ENCODE results near the gene GTF2A2. TPM values are rescaled to one million over a fixed set of nuclear protein-coding genes. Genes with fewer than 3 reads are reported as not detected.

GTF2A2 gene
- total and polyA plus RNA-seq, 10 of the 15 experiments (the other 5 are each of a cell fraction or from before 2014, with no cell fraction given): 89.2 to 565 (median 137) TPM

GRCh38 chr15:59609730-59610712 is 47.3 kb downstream of the GTF2A2 start:
- in situ Hi-C loops (cut with MboI) (no loop called here), intact Hi-C loops (cut with micrococcal nuclease; ENCODE audit: unreplicated experiment) (no loop called here)
- TF ChIP-seq YY1 (IDR thresholded peaks at IDR 0.05; ENCODE audit: low read depth, low read length) (no peak), ETV6 (conservative IDR thresholded peaks at IDR 0.05 in 1 of 2, IDR thresholded peaks at IDR 0.05 in 1 of 2; ENCODE audit: borderline replicate concordance in 1 of 2, low read depth in 1 of 2) (peak in 1 of 2 experiments; percentile 43; a peak in 1 of 4 replicates)
- no peak overlapping the region for H3K9ac ChIP-seq (ENCODE audit: control insufficient read depth, insufficient read depth, low read length)
- RAD21 ChIA-PET (ENCODE audit: unreplicated experiment): no interaction called here
- H4K20me1 ChIP-seq (ENCODE audit: control insufficient read depth, insufficient read depth): no peaks in the 10 kb centered on the region
- no peaks in the 10 kb centered on the region for H3K27me3 ChIP-seq (replicated peaks in 1 of 2; ENCODE audit: control insufficient read depth in 2 of 2, insufficient read depth in 2 of 2, low read length in 1 of 2)
- no peak overlapping the region for H3K4me2 ChIP-seq (ENCODE audit: control insufficient read depth, insufficient read depth)
- ATAC-seq (no peak), DNase-seq (ENCODE audit: low read depth, low spot score) (no peak), FAIRE-seq (no peak)
- CTCF ChIA-PET: no interaction called here
- H3K79me2 ChIP-seq (ENCODE audit: control insufficient read depth, insufficient read depth, low read length): no peaks in the 10 kb centered on the region
- POLR2A ChIA-PET: no interaction called here
- SMC1A ChIA-PET (ENCODE audit: uncharacterized antibody, unreplicated experiment): no interaction called here
- no peak overlapping the region for H3K27ac ChIP-seq (ENCODE audit: control insufficient read depth, insufficient read depth)
- WGBS (ENCODE audit: insufficient coverage, insufficient replicate concordance, low lambda C conversion rate, missing lambda C conversion rate): 54% methylated on average over 7 of the region's 7 CpGs
- no peak overlapping the region for H2AFZ ChIP-seq (ENCODE audit: control insufficient read depth, low read depth, low read length)
- H3K9me3 ChIP-seq (replicated peaks; ENCODE audit: control insufficient read depth, insufficient read depth, low read length): peaks cover 2% of the 10 kb centered on the region; the same call in 1 of the 3 replicates
- peaks cover 3% of the 10 kb centered on the region; the same call in 1 of the 2 replicates for H3K4me1 ChIP-seq (ENCODE audit: control insufficient read depth, insufficient read depth, low read length)
- BruUV-seq (replicated peaks): no TSS peak
- no peak overlapping the region for H3K4me3 ChIP-seq
- H3K36me3 ChIP-seq (ENCODE audit: control insufficient read depth in 2 of 2, insufficient read depth in 2 of 2, low read length in 1 of 2): no peaks in the 10 kb centered on the region

GRCh38 chr15:59605994-59606393 is 51.3 kb downstream of the GTF2A2 start:
- SMC1A ChIA-PET (ENCODE audit: uncharacterized antibody, unreplicated experiment): interaction anchor here (0.6 kb wide), 1 partner anchor 520 kb away, joined by 3 read pairs; no protein-coding TSS in a partner anchor
- no peak for FAIRE-seq
- no peak for TF ChIP-seq ATF3 (IDR thresholded peaks at IDR 0.05; ENCODE audit: borderline replicate concordance, extremely low read depth, low read depth, low read length)
- no peak for TF ChIP-seq ZBED1 (IDR thresholded peaks at IDR 0.05; ENCODE audit: borderline replicate concordance)
- no peak for TF ChIP-seq BHLHE40 (IDR thresholded peaks at IDR 0.05; ENCODE audit: borderline replicate concordance in 1 of 2, low read depth in 2 of 2, low read length in 1 of 2)
- no peak for TF ChIP-seq ZBTB4 (CRISPR knock-in tag; IDR thresholded peaks at IDR 0.05)
- TF ChIP-seq TAF1 (IDR thresholded peaks at IDR 0.05; ENCODE audit: borderline replicate concordance, low read depth, low read length): no peak
- no peak for TF ChIP-seq HSF1 (IDR thresholded peaks at IDR 0.05; ENCODE audit: low read depth, low read length)
- no peak for TF ChIP-seq EED (IDR thresholded peaks at IDR 0.05; ENCODE audit: low read depth)

More at GRCh38 chr15:59605994-59606393, 51.3 kb downstream of the GTF2A2 start:
- Histone ChIP-seq H3K27ac (ENCODE audit: control insufficient read depth, insufficient read depth) (no peak overlapping the region), H3K4me3 (no peak overlapping the region), H3K9me3 (replicated peaks; ENCODE audit: control insufficient read depth, insufficient read depth, low read length) (peaks cover 3% of the 10 kb centered on the region; the same call in 1 of the 3 replicates), H3K27me3 (replicated peaks in 1 of 2; ENCODE audit: control insufficient read depth in 2 of 2, insufficient read depth in 2 of 2, low read length in 1 of 2) (no peaks in the 10 kb centered on the region), H3K9ac (ENCODE audit: control insufficient read depth, insufficient read depth, low read length) (no peak overlapping the region), H3K4me2 (ENCODE audit: control insufficient read depth, insufficient read depth) (no peak overlapping the region), H4K20me1 (ENCODE audit: control insufficient read depth, insufficient read depth) (no peaks in the 10 kb centered on the region), H3K79me2 (ENCODE audit: control insufficient read depth, insufficient read depth, low read length) (no peaks in the 10 kb centered on the region), H3K4me1 (ENCODE audit: control insufficient read depth, insufficient read depth, low read length) (no peaks in the 10 kb centered on the region), H3K36me3 (ENCODE audit: control insufficient read depth in 2 of 2, insufficient read depth in 2 of 2, low read length in 1 of 2) (no peaks in the 10 kb centered on the region), H2AFZ (ENCODE audit: control insufficient read depth, low read depth, low read length) (no peak overlapping the region)
- RAD21 ChIA-PET (ENCODE audit: unreplicated experiment): no interaction called here
- CTCF ChIA-PET: interaction anchor here (0.6 kb wide), 1 partner anchor 72 kb away, joined by 3 read pairs; no protein-coding TSS in a partner anchor
- intact Hi-C loops (cut with micrococcal nuclease; ENCODE audit: unreplicated experiment): no loop called here
- POLR2A ChIA-PET: interaction anchor here (0.7 kb wide), 1 partner anchor 181 kb away, joined by 6 read pairs; no protein-coding TSS in a partner anchor
- WGBS (ENCODE audit: insufficient coverage, insufficient replicate concordance, low lambda C conversion rate, missing lambda C conversion rate): 41% methylated on average over 5 of the region's 5 CpGs
- no peak for DNase-seq (ENCODE audit: low read depth, low spot score)
- in situ Hi-C loops (cut with MboI): no loop called here
- BruUV-seq (replicated peaks): no TSS peak
- ATAC-seq: no peak
